Colonic mucosa (tissue), 4 donors: ENCODE results near the gene KATNAL1. TPM values are rescaled to one million over a fixed set of nuclear protein-coding genes. Genes with fewer than 3 reads are reported as not detected.
A peak's percentile ranks its signal among the peaks of the same experiment; 100 is the strongest.

ENCODE experiments used
- DNase-seq: peaks from one replicate; pipeline ENCODE4 v3.0.0-alpha.2; 2020
- H3K27ac ChIP-seq: fragments of 200-600 bp; one replicate; pipeline ENCODE4 v1.8.0; 2021
- H3K27me3 ChIP-seq: fragments of 200-600 bp; one replicate; pipeline ENCODE4 v1.8.0; 2021
- H3K36me3 ChIP-seq: fragments of 200-600 bp; one replicate; pipeline ENCODE4 v1.8.0; 2021
- H3K4me1 ChIP-seq: fragments of 200-600 bp; one replicate; pipeline ENCODE4 v1.8.0; 2021; ENCODE audit warnings: mild to moderate bottlenecking
- H3K4me3 ChIP-seq: fragments of 200-600 bp; one replicate; pipeline ENCODE4 v1.8.0; 2021
- H3K9ac ChIP-seq, 2 donors: one replicate each; pipeline ENCODE4 v1.7.0; 2013; ENCODE audit warnings: control low read depth in 2 of 2, low read depth in 2 of 2, low read length in 2 of 2
- H3K9me3 ChIP-seq: fragments of 200-600 bp; one replicate; pipeline ENCODE4 v1.8.0; 2021
- intact Hi-C: fragments of 100-400 bp; cut with DNase I; formaldehyde crosslinking; loops from one replicate; pipeline ENCODE4 v1.14.1; 2022
- total RNA-seq, 2 donors: library from RNA; stranded (reverse); fragmentation: NEBNext Ultra II Directional in 1 of 2; extraction: Animal tissue kit (Norgen Biotek cat#: 25700) in 1 of 2; gene quantifications; one replicate each; pipeline ENCODE4 v1.2.1, GENCODE V29; 2021
- TF ChIP-seq, protein P1 (sequence below): fragments of 200-600 bp; IDR thresholded peaks from one replicate; pipeline ENCODE4 v1.8.0; 2022; ENCODE audit warnings: antibody characterized with exemption, mild to moderate bottlenecking
- donor health status: healthy.
- donor health status: DM: no; HTN: no; CAD: no.
- donor health status: DM: no; HTN: no; CAD: no.

The KATNAL1 gene
- total RNA-seq, 2 donors from 2014 or later: 5.9 to 9.3 TPM

DNA sequence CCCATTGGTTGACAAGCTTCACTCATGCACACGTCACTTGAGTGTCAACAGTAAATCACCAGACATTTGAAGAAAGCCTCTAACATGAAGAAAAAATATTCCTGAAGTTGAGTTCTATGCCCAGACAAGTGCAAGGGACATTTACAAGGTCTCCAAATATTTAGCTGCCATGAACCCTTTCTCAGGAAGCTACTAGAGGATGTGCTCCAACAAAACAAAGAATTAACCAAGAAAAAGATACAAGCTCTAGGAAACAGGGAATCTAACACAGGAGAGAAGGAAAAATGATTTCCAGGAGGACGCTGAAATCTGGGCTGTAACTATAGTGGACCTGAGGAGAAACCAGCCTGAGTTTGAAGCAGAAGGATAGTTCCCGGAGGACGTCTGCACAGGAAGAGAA lies 45.7 kb upstream of the KATNAL1 start:
- intact Hi-C loops: no loop called here
- H3K27me3 ChIP-seq: no peaks in the 10 kb centered on the region
- DNase-seq: no peak
- H3K4me1 ChIP-seq: no peaks in the 10 kb centered on the region
- H3K27ac ChIP-seq: no peak overlapping the region
- no peaks in the 10 kb centered on the region for H3K9me3 ChIP-seq
- TF ChIP-seq, protein P1, sequence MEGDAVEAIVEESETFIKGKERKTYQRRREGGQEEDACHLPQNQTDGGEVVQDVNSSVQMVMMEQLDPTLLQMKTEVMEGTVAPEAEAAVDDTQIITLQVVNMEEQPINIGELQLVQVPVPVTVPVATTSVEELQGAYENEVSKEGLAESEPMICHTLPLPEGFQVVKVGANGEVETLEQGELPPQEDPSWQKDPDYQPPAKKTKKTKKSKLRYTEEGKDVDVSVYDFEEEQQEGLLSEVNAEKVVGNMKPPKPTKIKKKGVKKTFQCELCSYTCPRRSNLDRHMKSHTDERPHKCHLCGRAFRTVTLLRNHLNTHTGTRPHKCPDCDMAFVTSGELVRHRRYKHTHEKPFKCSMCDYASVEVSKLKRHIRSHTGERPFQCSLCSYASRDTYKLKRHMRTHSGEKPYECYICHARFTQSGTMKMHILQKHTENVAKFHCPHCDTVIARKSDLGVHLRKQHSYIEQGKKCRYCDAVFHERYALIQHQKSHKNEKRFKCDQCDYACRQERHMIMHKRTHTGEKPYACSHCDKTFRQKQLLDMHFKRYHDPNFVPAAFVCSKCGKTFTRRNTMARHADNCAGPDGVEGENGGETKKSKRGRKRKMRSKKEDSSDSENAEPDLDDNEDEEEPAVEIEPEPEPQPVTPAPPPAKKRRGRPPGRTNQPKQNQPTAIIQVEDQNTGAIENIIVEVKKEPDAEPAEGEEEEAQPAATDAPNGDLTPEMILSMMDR: no peak
- H3K36me3 ChIP-seq: no peaks in the 10 kb centered on the region
- H3K9ac ChIP-seq: no peak overlapping the region
- H3K4me3 ChIP-seq: no peak overlapping the region

DNA sequence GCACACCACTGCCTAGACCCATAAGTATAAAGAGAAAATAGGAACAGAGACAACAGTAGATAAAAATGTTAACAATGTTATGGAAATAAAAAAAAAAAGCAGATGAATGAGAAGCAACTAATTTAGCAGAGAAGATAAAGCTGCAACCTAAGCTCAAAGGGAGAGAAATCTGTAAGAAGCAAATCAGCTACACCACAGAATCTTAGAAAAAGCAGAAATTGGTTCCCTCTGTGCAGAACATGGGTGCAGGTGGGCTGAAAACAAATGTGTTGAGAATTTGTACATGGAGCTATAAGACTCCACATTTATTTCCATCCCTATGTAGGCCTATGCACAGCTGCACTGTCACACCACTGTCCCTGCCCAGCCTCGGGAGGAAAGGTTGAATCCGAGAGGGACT lies 44.8 kb upstream of the KATNAL1 start:
- Histone ChIP-seq H3K27me3 (no peaks in the 10 kb centered on the region), H3K27ac (no peak overlapping the region), H3K4me1 (no peaks in the 10 kb centered on the region), H3K4me3 (no peak overlapping the region), H3K36me3 (no peaks in the 10 kb centered on the region), H3K9ac (no peak overlapping the region), H3K9me3 (no peaks in the 10 kb centered on the region)
- intact Hi-C loops: no loop called here
- TF ChIP-seq, protein P1: no peak
- DNase-seq: no peak

- Histone ChIP-seq H3K36me3 (no peaks in the 10 kb centered on the region), H3K9ac (no peak overlapping the region), H3K27me3 (no peaks in the 10 kb centered on the region), H3K27ac (no peak overlapping the region), H3K9me3 (no peaks in the 10 kb centered on the region), H3K4me3 (no peak overlapping the region), H3K4me1 (no peaks in the 10 kb centered on the region)
- TF ChIP-seq, protein P1: no peak
- DNase-seq: no peak
- intact Hi-C loops: no loop called here
These were observed 39.4 kb upstream of the KATNAL1 start for GRCh38 chr13:30346789-30347167.

DNA sequence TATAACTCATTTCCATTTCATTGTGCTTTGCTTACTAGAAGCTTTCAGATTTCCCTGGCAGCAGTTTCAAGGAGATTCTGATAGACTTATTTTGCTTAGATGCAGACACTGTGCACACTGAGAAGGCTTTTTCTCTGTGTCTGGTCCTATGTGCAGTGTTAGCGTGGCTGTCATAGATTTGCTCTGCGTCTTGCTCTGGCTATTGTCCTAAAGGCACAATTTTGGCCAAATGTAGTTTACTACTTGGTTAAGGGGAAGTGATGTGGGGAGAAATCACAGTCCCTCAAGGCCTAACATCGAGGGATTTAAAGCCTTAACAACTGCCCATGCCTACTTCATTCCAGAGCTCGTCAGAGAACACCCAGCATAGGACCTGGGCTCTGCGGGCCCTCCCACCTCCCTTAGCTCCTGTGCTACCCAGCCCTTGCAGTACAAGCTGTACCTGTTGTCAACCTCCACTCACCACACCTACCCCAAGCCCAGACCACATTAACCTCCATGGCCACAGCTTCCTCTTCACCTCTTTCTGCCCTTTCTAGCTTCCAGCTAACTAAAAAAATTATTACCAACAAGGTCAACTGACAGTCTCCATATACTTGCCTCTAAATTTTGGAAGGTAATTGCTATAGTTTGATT lies 38.9 kb upstream of the KATNAL1 start:
- TF ChIP-seq, protein P1: no peak

DNA sequence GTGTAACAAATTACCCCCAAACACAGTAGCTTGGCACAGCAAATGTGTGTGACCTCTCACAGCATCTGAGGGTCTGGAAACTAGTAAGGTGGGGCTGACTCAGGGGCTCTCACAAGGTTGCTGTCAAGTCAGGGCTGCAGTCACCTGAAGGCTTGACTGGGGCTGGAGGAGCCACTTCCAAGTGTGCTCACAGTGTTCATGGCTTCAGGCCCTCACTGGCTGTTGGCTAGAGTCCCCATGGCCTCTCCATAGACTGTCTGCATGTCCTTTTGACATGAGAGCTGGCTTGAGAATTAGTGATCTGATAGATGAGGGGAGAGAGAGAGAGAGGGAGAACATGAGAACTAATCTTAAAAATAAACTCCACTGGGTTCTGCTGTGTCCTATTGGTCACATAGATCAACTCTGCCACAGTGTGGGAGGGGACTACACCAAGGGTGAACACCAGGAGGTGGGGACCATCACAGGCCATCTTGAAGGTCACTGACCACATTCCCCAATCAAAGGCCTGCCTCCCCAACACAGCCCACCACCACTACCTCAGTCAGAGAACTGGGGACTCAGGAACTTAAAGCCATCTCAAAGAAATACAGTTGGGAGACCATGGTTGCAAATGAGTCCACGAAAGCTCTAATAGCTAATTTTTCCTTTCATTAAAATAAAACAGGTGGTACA lies 38.2 kb upstream of the KATNAL1 start:
- Histone ChIP-seq H3K4me3 (no peak overlapping the region), H3K27ac (no peak overlapping the region), H3K9me3 (no peaks in the 10 kb centered on the region), H3K9ac (no peak overlapping the region), H3K36me3 (no peaks in the 10 kb centered on the region), H3K4me1 (no peaks in the 10 kb centered on the region), H3K27me3 (no peaks in the 10 kb centered on the region)
- DNase-seq: no peak
- TF ChIP-seq, protein P1: no peak
- intact Hi-C loops: no loop called here

More for the DNA sequence above, 38.9 kb upstream of the KATNAL1 start:
- no peak overlapping the region for H3K4me3 ChIP-seq
- no peak overlapping the region for H3K27ac ChIP-seq
- H3K36me3 ChIP-seq: no peaks in the 10 kb centered on the region
- H3K4me1 ChIP-seq: no peaks in the 10 kb centered on the region
- H3K27me3 ChIP-seq: no peaks in the 10 kb centered on the region
- no peaks in the 10 kb centered on the region for H3K9me3 ChIP-seq
- peak; percentile 34 for DNase-seq
- intact Hi-C loops: no loop called here
- no peak overlapping the region for H3K9ac ChIP-seq
